ENCODE data around the gene EMC9.

GRCh38 chr14:24145219-24145618 lies 3.8 kb upstream of the EMC9 start:
- TF ChIP-seq CTCF (IDR thresholded peaks at IDR 0.05): no peak
- no peak for TF ChIP-seq POLR2A (IDR thresholded peaks at IDR 0.05)

All from adrenal gland (tissue), 5 donors.